SK-N-SH (cell line): ENCODE results near the gene GRK5.

Source experiments
- EZH2phosphoT487 ChIP-seq: fragments of 200-600 bp; sonication (generic); IDR thresholded peaks from 2 replicates; pipeline ENCODE4 v1.6.1; 2017; ENCODE audit warnings: low read depth, mixed run types, mild to moderate bottlenecking, antibody characterized with exemption, moderate library complexity, borderline replicate concordance
- FOXM1 ChIP-seq: IDR thresholded peaks from 2 replicates; pipeline ENCODE4 v1.4.0; 2012; ENCODE audit warnings: low read depth, mild to moderate bottlenecking
- GATA2 ChIP-seq: sonication (generic); formaldehyde crosslinking; IDR thresholded peaks from 2 replicates; pipeline ENCODE4 v1.5.0; 2020; ENCODE audit warnings: mild to moderate bottlenecking, missing genetic modification reagents
- PBX3 ChIP-seq: IDR thresholded peaks from 2 replicates; pipeline ENCODE4; 2012
- REST ChIP-seq: IDR thresholded peaks from 2 replicates; pipeline ENCODE4 v1.6.1; 2012; ENCODE audit warnings: mild to moderate bottlenecking, low read depth, low read length, moderate library complexity
- TAF1 ChIP-seq: IDR thresholded peaks from 2 replicates; pipeline ENCODE4 v1.6.1; 2012; ENCODE audit warnings: low read depth, mild to moderate bottlenecking, low read length, moderate library complexity, borderline replicate concordance
- TCF12 ChIP-seq: IDR thresholded peaks from 2 replicates; pipeline ENCODE4 v1.4.0; 2012
- USF1 ChIP-seq: IDR thresholded peaks from 2 replicates; pipeline ENCODE4 v1.4.0; 2012; ENCODE audit warnings: low read depth, borderline replicate concordance
- YY1 ChIP-seq: IDR thresholded peaks from 2 replicates; pipeline ENCODE4 v1.4.0; 2012; ENCODE audit warnings: low read depth, mild to moderate bottlenecking
- TF ChIP-seq, protein P1 (sequence below): fragments of 200-600 bp; sonication (generic); IDR thresholded peaks from 2 replicates; pipeline ENCODE4 v1.6.1; 2017; ENCODE audit warnings: antibody characterized with exemption, mild to moderate bottlenecking, moderate library complexity

DNA sequence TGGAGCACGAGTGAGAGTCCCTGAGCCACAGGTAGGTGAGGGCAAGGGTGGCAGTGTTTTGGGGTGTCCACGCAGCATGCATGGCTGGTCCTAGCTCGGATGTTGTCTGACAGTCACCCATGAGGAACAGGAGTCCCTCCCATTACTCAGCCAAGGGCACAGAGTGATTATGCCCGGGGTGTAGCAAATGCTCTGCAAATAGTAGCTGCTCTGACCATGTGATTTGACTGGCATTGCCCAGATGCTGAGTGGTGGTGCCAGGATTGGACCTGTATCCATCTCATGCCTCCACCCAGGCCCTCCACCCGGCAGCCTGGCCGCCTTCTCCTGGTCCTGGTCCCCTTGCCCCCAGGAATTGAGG, 150.8 kb downstream of the GRK5 start:
- TF ChIP-seq USF1 (no peak), EZH2phosphoT487 (no peak), YY1 (no peak), FOXM1 (no peak), REST (no peak), GATA2 (CRISPR knock-in tag) (no peak), PBX3 (no peak), TCF12 (no peak), TAF1 (no peak)
- TF ChIP-seq, protein P1, sequence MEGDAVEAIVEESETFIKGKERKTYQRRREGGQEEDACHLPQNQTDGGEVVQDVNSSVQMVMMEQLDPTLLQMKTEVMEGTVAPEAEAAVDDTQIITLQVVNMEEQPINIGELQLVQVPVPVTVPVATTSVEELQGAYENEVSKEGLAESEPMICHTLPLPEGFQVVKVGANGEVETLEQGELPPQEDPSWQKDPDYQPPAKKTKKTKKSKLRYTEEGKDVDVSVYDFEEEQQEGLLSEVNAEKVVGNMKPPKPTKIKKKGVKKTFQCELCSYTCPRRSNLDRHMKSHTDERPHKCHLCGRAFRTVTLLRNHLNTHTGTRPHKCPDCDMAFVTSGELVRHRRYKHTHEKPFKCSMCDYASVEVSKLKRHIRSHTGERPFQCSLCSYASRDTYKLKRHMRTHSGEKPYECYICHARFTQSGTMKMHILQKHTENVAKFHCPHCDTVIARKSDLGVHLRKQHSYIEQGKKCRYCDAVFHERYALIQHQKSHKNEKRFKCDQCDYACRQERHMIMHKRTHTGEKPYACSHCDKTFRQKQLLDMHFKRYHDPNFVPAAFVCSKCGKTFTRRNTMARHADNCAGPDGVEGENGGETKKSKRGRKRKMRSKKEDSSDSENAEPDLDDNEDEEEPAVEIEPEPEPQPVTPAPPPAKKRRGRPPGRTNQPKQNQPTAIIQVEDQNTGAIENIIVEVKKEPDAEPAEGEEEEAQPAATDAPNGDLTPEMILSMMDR = no peak
